ENCODE results near the gene SEC14L1.

Gene SEC14L1

DNA sequence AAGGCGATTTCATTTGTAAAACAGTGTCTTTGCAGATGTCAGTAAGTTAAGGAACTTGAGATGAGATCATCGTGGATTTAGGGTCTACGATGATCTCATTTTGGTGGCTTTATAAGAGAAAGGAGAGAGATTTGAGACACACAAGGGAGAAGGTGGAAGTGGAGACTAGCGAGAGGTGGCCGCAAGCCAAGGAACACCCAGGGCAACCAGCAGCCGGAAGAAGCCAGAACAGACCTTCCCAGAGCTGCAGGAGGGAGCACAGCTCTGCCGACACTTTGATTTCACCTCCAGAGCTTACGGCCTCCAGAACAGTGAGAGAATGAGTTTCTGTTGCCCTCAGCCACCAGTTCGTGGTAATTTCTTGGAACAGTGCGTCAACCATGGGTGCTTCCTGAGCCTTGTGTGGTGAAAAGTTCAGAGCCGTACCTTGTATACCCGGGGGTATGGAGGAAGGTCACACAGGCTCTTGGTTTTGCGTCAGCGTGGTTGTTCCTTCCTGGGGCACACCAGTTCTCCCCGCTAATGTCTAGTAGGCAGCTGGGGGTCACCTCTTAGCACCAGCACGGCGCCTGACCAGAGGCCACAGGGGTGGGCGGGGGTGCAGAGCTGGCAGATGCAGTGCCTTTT, 12.9 kb upstream of the SEC14L1 start:
- DNase-seq, result no peak
- TF ChIP-seq EZH2phosphoT487 (IDR thresholded peaks at IDR 0.05; ENCODE audit: low read length) (no peak), EZH2 (optimal IDR thresholded peaks at IDR 0.05; ENCODE audit: low read depth, low read length) (no peak)
- TF ChIP-seq, protein P1, sequence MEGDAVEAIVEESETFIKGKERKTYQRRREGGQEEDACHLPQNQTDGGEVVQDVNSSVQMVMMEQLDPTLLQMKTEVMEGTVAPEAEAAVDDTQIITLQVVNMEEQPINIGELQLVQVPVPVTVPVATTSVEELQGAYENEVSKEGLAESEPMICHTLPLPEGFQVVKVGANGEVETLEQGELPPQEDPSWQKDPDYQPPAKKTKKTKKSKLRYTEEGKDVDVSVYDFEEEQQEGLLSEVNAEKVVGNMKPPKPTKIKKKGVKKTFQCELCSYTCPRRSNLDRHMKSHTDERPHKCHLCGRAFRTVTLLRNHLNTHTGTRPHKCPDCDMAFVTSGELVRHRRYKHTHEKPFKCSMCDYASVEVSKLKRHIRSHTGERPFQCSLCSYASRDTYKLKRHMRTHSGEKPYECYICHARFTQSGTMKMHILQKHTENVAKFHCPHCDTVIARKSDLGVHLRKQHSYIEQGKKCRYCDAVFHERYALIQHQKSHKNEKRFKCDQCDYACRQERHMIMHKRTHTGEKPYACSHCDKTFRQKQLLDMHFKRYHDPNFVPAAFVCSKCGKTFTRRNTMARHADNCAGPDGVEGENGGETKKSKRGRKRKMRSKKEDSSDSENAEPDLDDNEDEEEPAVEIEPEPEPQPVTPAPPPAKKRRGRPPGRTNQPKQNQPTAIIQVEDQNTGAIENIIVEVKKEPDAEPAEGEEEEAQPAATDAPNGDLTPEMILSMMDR (IDR thresholded peaks at IDR 0.05; ENCODE audit: low read length), result no peak
- Histone ChIP-seq H3K4me3 (ENCODE audit: low read length) (no peak overlapping the region), H4K20me1 (ENCODE audit: insufficient read depth, low read length) (no peaks in the 10 kb centered on the region), H3K9me2 (replicated peaks; ENCODE audit: insufficient read depth, low read length) (no peaks in the 10 kb centered on the region), H3K9me3 (replicated peaks; ENCODE audit: insufficient read depth, low read length) (no peaks in the 10 kb centered on the region), H3F3A (ENCODE audit: insufficient read depth, low read length) (no peaks in the 10 kb centered on the region), H3K4me1 (ENCODE audit: low read length) (no peaks in the 10 kb centered on the region), H3K27me3 (replicated peaks; ENCODE audit: insufficient read depth, low read length) (no peaks in the 10 kb centered on the region), H2AFZ (ENCODE audit: low read length) (no peak overlapping the region), H3K79me2 (ENCODE audit: low read length) (no peaks in the 10 kb centered on the region), H3K36me3 (replicated peaks; ENCODE audit: insufficient read depth, low read length) (no peaks in the 10 kb centered on the region), H3K4me2 (ENCODE audit: low read depth, low read length) (no peak overlapping the region), H3K9ac (ENCODE audit: low read length) (no peak overlapping the region), H3K27ac (ENCODE audit: low read length) (no peak overlapping the region)

DNA sequence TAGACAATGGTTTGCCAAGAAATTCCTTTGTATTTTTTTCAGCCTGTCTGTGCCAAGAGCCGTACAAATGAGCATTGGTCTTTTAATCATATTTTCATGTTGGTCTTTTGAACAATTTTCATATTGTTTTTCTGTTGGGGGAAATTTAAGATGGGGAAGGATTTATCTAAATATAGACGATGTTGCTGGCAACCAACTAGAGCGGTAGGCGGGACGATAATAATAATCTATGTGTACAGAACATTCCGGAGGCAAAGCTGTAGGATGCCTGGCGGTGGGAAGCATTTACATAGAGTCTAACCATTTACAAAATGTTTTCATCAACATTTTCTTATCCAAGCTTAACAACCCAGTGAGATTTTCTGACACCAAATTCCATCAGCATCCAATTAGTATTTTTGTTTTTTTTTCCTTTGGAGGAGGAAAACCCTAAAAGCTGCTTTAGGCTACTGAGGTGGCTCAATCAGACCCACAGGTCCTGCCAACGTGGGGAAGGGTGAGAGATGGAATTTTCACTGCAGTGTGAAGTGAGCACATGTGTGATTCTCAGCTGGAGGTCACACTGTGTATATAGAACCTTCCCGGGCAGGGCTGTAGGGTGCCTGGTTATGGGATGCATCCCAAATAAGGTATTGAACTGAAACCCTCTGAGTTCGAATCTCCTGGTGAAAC, 11.7 kb upstream of the SEC14L1 start:
- Histone ChIP-seq H3K79me2 (ENCODE audit: low read length) (no peaks in the 10 kb centered on the region), H3K4me3 (ENCODE audit: low read length) (no peak overlapping the region), H3K4me1 (ENCODE audit: low read length) (peaks cover 9% of the 10 kb centered on the region; the same call in 1 of the 2 replicates), H4K20me1 (ENCODE audit: insufficient read depth, low read length) (no peaks in the 10 kb centered on the region), H3K9me2 (replicated peaks; ENCODE audit: insufficient read depth, low read length) (no peaks in the 10 kb centered on the region), H3K36me3 (replicated peaks; ENCODE audit: insufficient read depth, low read length) (no peaks in the 10 kb centered on the region), H3F3A (ENCODE audit: insufficient read depth, low read length) (no peaks in the 10 kb centered on the region), H3K9me3 (replicated peaks; ENCODE audit: insufficient read depth, low read length) (no peaks in the 10 kb centered on the region), H2AFZ (ENCODE audit: low read length) (no peak overlapping the region), H3K9ac (ENCODE audit: low read length) (no peak overlapping the region), H3K27ac (ENCODE audit: low read length) (no peak overlapping the region), H3K4me2 (ENCODE audit: low read depth, low read length) (no peak overlapping the region), H3K27me3 (replicated peaks; ENCODE audit: insufficient read depth, low read length) (no peaks in the 10 kb centered on the region)
- DNase-seq, result no peak
- TF ChIP-seq EZH2 (optimal IDR thresholded peaks at IDR 0.05; ENCODE audit: low read depth, low read length) (no peak), EZH2phosphoT487 (IDR thresholded peaks at IDR 0.05; ENCODE audit: low read length) (no peak)
- TF ChIP-seq, protein P1 (IDR thresholded peaks at IDR 0.05; ENCODE audit: low read length), result no peak

DNA sequence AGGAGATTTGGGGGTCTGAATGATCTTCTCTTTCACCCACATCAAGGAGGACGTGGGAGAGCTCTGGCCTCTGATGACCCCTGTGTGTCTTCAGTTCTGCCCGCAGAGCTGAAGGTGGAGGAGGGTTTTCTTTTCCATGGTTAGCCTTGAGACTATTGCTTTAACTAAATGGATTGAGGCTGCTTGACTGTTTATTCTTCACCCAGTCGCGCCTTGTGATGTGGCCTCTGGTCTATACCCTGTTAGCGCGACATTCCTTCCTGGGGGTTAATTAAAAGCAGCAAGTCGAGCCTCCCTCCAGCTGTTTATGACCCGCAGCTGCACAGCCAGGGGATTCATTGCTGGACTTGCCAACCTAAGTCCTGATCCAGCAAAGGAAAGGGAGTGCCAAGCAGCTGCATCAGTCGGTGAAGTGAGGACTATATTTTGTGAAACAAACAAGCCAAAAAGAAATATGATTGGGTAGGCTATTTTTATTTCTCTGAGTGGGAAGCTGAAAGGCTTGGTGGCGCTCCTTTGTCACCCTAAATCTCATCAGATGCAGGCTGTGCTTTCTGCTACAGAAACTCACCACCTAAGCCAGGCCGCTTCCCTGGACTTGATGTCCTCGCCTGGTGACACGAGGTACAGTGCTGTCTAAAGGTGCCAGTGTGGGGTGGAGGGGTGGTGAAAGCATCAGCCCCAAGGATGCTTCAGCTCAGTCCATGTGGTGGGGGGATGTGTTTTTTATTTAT, 11.0 kb upstream of the SEC14L1 start:
- no peaks in the 10 kb centered on the region for H4K20me1 ChIP-seq (ENCODE audit: insufficient read depth, low read length)
- no peaks in the 10 kb centered on the region for H3F3A ChIP-seq (ENCODE audit: insufficient read depth, low read length)
- no peak overlapping the region for H3K4me2 ChIP-seq (ENCODE audit: low read depth, low read length)
- no peak for DNase-seq
- H3K27me3 ChIP-seq (replicated peaks; ENCODE audit: insufficient read depth, low read length), result no peaks in the 10 kb centered on the region
- no peak for TF ChIP-seq EZH2 (optimal IDR thresholded peaks at IDR 0.05; ENCODE audit: low read depth, low read length)
- no peak for TF ChIP-seq EZH2phosphoT487 (IDR thresholded peaks at IDR 0.05; ENCODE audit: low read length)
- TF ChIP-seq, protein P1 (IDR thresholded peaks at IDR 0.05; ENCODE audit: low read length), result no peak
- H3K9me2 ChIP-seq (replicated peaks; ENCODE audit: insufficient read depth, low read length), result no peaks in the 10 kb centered on the region
- H3K9me3 ChIP-seq (replicated peaks; ENCODE audit: insufficient read depth, low read length), result no peaks in the 10 kb centered on the region
- H3K27ac ChIP-seq (ENCODE audit: low read length), result no peak overlapping the region
- no peaks in the 10 kb centered on the region for H3K79me2 ChIP-seq (ENCODE audit: low read length)
- no peak overlapping the region for H2AFZ ChIP-seq (ENCODE audit: low read length)
- H3K4me3 ChIP-seq (ENCODE audit: low read length), result no peak overlapping the region
- H3K9ac ChIP-seq (ENCODE audit: low read length), result no peak overlapping the region
- peaks cover 12% of the 10 kb centered on the region for H3K4me1 ChIP-seq (ENCODE audit: low read length)
- no peaks in the 10 kb centered on the region for H3K36me3 ChIP-seq (replicated peaks; ENCODE audit: insufficient read depth, low read length)
